Hematopoietic multipotent progenitor cell (in vitro differentiated cells): ENCODE results near the gene S100A10. TPM values are rescaled to one million over a fixed set of nuclear protein-coding genes. Genes with fewer than 3 reads are reported as not detected.

ENCODE experiments used
- DNase-seq, 3 donors: peaks; one replicate each; pipeline ENCODE4 v3.0.0-alpha.2; 2011 to 2015; ENCODE audit warnings: low read depth in 2 of 3, low spot score in 2 of 3
- total RNA-seq: library from RNA; depleted of rRNA; stranded (reverse); fragments of >200 nt; gene quantifications from one replicate; pipeline ENCODE4 v1.2.3, GENCODE V29; 2012

S100A10 gene
- total RNA-seq, 1 donor: 12.1 TPM

- no peak for DNase-seq
Measured at GRCh38 chr1:151989211-151989862, 4.3 kb downstream of the S100A10 start.

GRCh38 chr1:151988405-151988923, 5.2 kb downstream of the S100A10 start:
- DNase-seq: no peak

- DNase-seq: no peak
Measured at GRCh38 chr1:151986501-151987190, 7.0 kb downstream of the S100A10 start.

- no peak for DNase-seq
Measured at GRCh38 chr1:151985768-151986167, 7.9 kb downstream of the S100A10 start.

GRCh38 chr1:151985270-151985669, 8.4 kb downstream of the S100A10 start:
- DNase-seq: no peak

GRCh38 chr1:151984313-151984956, 9.2 kb downstream of the S100A10 start:
- peak in 1 of 3 donors; percentile 56 for DNase-seq

- no peak for DNase-seq
Measured at GRCh38 chr1:151982300-151983005, 11.2 kb downstream of the S100A10 start.

GRCh38 chr1:151981178-151981525, 12.5 kb downstream of the S100A10 start:
- no peak for DNase-seq

- DNase-seq: no peak
Measured at GRCh38 chr1:151980287-151981177, 13.1 kb downstream of the S100A10 start.

- no peak for DNase-seq
Measured at GRCh38 chr1:151978922-151979321, 14.7 kb downstream of the S100A10 start.

GRCh38 chr1:151977662-151978230, 15.9 kb downstream of the S100A10 start:
- no peak for DNase-seq

- DNase-seq: no peak
Measured at GRCh38 chr1:151976858-151977257, 16.8 kb downstream of the S100A10 start.

GRCh38 chr1:151976015-151976343, 17.7 kb downstream of the S100A10 start:
- DNase-seq: no peak

- DNase-seq: no peak
Measured at GRCh38 chr1:151975311-151976014, 18.2 kb downstream of the S100A10 start.

GRCh38 chr1:151972542-151973248, 21.0 kb downstream of the S100A10 start:
- peak in 2 of 3 donors; percentile 77 to 80 for DNase-seq

GRCh38 chr1:151970626-151971025, 23.0 kb downstream of the S100A10 start:
- DNase-seq: no peak

GRCh38 chr1:151970128-151970527, 23.5 kb downstream of the S100A10 start:
- DNase-seq: no peak

- no peak for DNase-seq
Measured at GRCh38 chr1:151968791-151969399, 24.8 kb downstream of the S100A10 start.
